ENCODE measurements around the gene TRAF3IP1. TPM values are rescaled to one million over a fixed set of nuclear protein-coding genes. Genes with fewer than 3 reads are reported as not detected.
"Not testable (repeated sequence)": the region's sequence is repeated elsewhere in the genome, so short reads cannot be mapped to it uniquely, and the experiment has no call there.

The TRAF3IP1 gene, protein sequence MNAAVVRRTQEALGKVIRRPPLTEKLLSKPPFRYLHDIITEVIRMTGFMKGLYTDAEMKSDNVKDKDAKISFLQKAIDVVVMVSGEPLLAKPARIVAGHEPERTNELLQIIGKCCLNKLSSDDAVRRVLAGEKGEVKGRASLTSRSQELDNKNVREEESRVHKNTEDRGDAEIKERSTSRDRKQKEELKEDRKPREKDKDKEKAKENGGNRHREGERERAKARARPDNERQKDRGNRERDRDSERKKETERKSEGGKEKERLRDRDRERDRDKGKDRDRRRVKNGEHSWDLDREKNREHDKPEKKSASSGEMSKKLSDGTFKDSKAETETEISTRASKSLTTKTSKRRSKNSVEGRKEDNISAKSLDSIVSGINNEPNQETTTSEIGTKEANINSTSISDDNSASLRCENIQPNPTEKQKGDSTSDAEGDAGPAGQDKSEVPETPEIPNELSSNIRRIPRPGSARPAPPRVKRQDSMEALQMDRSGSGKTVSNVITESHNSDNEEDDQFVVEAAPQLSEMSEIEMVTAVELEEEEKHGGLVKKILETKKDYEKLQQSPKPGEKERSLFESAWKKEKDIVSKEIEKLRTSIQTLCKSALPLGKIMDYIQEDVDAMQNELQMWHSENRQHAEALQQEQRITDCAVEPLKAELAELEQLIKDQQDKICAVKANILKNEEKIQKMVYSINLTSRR
- total RNA-seq (10 to 100 TPM in 1 of 2 experiments, 1 to 10 TPM in 1; 6.8 to 11.0 TPM), polyA plus RNA-seq (1 to 10 TPM; 3.0 to 6.6 TPM)

DNA sequence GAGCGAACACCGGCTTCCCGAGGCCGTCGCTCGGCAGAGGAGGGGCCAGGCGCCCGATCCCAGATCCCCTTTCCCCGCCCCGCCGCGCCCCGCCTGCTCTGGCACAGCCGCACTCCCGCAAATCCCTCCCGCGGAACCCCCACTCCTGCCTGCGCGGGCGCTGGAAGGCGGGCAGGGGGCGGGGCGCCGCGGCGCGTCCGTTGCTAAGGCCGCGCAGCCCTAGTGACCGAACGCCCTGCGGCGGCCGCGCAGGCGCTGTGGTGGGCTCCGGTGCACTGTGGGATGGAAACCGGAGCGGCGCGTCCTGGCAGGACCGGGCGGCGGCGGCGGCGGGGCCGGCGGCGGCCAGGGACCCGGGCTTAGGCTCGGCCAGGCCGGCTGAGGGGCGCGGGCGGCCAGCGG lies at the start of gene TRAF3IP1:
TSS of gene TRAF3IP1 (plus strand) at position 273 of the 402 bp plus-strand sequence. CDS start 145 bp downstream, outside the sequence.
- peak; percentile 84 to 87 (median 86) for DNase-seq
- H3K36me3 Mint-ChIP-seq: peaks cover 3 to 4% of the 10 kb centered on the region in 2 donors
- no peaks in the 10 kb centered on the region for H3K9me3 Mint-ChIP-seq
- Histone ChIP-seq H3K4me1 (ENCODE audit: insufficient read depth, low read length) (peaks cover 18% of the 10 kb centered on the region), H3K27ac (ENCODE audit: low read depth, low read length) (no peak within 1 kb of the TSS), H3K4me3 (ENCODE audit: low read length in 2 of 2) (peak within 1 kb of the TSS; percentile 29 to 60), H3K27me3 (ENCODE audit: insufficient read depth, low read length) (no peaks in the 10 kb centered on the region), H3K9me3 (ENCODE audit: control insufficient read depth in 1 of 2, low read length in 2 of 2) (no peaks in the 10 kb centered on the region), H3K36me3 (ENCODE audit: insufficient read depth, low read length) (no peaks in the 10 kb centered on the region)
- ChIA-PET POLR2A (ENCODE audit: partially characterized antibody) (no interaction called here), CTCF (ENCODE audit: partially characterized antibody) (no interaction called here)
- intact Hi-C loops (cut with micrococcal nuclease): loop anchor here (1.0 to 10.0 kb wide), 3 partner anchors 32 to 117 kb away; partner anchors contain the start of genes ASB1, ILKAP and PER2
- H3K4me1 Mint-ChIP-seq: peaks cover 12 to 25% (median 19%) of the 10 kb centered on the region in 4 donors
- H3K27ac Mint-ChIP-seq: peak within 1 kb of the TSS; percentile 43 to 88 (median 64)
- H3K27me3 Mint-ChIP-seq: peaks cover 0 to 3% of the 10 kb centered on the region in 2 donors
- peak within 1 kb of the TSS; percentile 79 to 86 (median 82) for H3K4me3 Mint-ChIP-seq

- no peak overlapping the region for H3K4me3 ChIP-seq (ENCODE audit: low read length in 2 of 2)
- DNase-seq: no peak
- no peaks in the 10 kb centered on the region for H3K9me3 ChIP-seq (ENCODE audit: control insufficient read depth in 1 of 2, low read length in 2 of 2)
- Mint-ChIP-seq H3K27me3 (no peaks in the 10 kb centered on the region), H3K9me3 (no peaks in the 10 kb centered on the region), H3K27ac (peak overlapping the region in 1 of 7 donors; percentile 29), H3K36me3 (peaks cover 40 to 70% of the 10 kb centered on the region in 2 donors), H3K4me1 (peaks cover 0 to 3% (median 1%) of the 10 kb centered on the region in 4 donors), H3K4me3 (no peak overlapping the region)
- intact Hi-C loops (cut with micrococcal nuclease): no loop called here
- ChIA-PET POLR2A (ENCODE audit: partially characterized antibody) (no interaction called here), CTCF (ENCODE audit: partially characterized antibody) (no interaction called here)
- H3K4me1 ChIP-seq (ENCODE audit: insufficient read depth, low read length): no peaks in the 10 kb centered on the region
- no peak overlapping the region for H3K27ac ChIP-seq (ENCODE audit: low read depth, low read length)
- H3K36me3 ChIP-seq (ENCODE audit: insufficient read depth, low read length): peaks cover 17% of the 10 kb centered on the region
- no peaks in the 10 kb centered on the region for H3K27me3 ChIP-seq (ENCODE audit: insufficient read depth, low read length)
Observed at GRCh38 chr2:238270606-238271005, 49.7 kb upstream of the TRAF3IP1 start.

DNA sequence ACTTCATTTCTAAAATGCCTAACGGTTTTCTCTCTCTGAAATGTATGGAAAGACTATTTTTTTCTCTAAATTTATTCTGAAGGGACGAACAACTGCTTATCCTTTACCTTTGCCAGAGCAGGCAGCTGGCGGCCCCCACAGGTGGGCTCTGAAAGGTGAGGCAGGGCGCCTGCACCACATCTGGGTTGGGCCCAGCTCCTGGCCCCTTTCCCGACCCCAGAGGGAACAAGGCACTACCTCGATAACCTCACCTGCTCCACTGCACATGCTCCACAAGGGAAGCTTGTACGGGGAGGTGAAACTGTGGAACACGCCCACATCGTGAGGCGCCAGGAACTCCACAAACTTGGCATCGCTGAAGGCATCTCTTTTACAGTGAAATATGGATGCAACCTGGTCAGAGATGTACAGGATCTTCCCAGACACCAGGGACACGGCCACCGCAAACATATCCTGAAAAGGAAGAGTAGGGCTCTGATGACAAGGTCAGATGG lies 49.2 kb upstream of the TRAF3IP1 start:
- Mint-ChIP-seq H3K27ac (peak overlapping the region in 1 of 7 donors; percentile 29), H3K4me1 (peaks cover 0 to 3% (median 1%) of the 10 kb centered on the region in 4 donors), H3K27me3 (no peaks in the 10 kb centered on the region), H3K4me3 (no peak overlapping the region), H3K36me3 (peaks cover 40 to 72% of the 10 kb centered on the region in 2 donors), H3K9me3 (no peaks in the 10 kb centered on the region)
- Histone ChIP-seq H3K27ac (ENCODE audit: low read depth, low read length) (no peak overlapping the region), H3K4me3 (ENCODE audit: low read length in 2 of 2) (no peak overlapping the region), H3K4me1 (ENCODE audit: insufficient read depth, low read length) (no peaks in the 10 kb centered on the region), H3K27me3 (ENCODE audit: insufficient read depth, low read length) (no peaks in the 10 kb centered on the region), H3K9me3 (ENCODE audit: control insufficient read depth in 1 of 2, low read length in 2 of 2) (no peaks in the 10 kb centered on the region), H3K36me3 (ENCODE audit: insufficient read depth, low read length) (peaks cover 18% of the 10 kb centered on the region)
- ChIA-PET CTCF (ENCODE audit: partially characterized antibody) (no interaction called here), POLR2A (ENCODE audit: partially characterized antibody) (no interaction called here)
- DNase-seq: no peak
- intact Hi-C loops (cut with micrococcal nuclease): no loop called here

- H3K27me3 Mint-ChIP-seq; DNase-seq; H3K27ac Mint-ChIP-seq; H3K27ac ChIP-seq (ENCODE audit: low read depth, low read length); H3K27me3 ChIP-seq (ENCODE audit: insufficient read depth, low read length); intact Hi-C loops (cut with micrococcal nuclease); H3K4me1 Mint-ChIP-seq; H3K4me3 Mint-ChIP-seq; H3K9me3 ChIP-seq (ENCODE audit: control insufficient read depth in 1 of 2, low read length in 2 of 2); H3K4me3 ChIP-seq (ENCODE audit: low read length in 2 of 2); H3K9me3 Mint-ChIP-seq; POLR2A ChIA-PET (ENCODE audit: partially characterized antibody); H3K4me1 ChIP-seq (ENCODE audit: insufficient read depth, low read length): not testable (repeated sequence)
- peaks cover 24% of the 10 kb centered on the region for H3K36me3 ChIP-seq (ENCODE audit: insufficient read depth, low read length)
- peaks cover 40 to 73% of the 10 kb centered on the region in 2 donors for H3K36me3 Mint-ChIP-seq
- CTCF ChIA-PET (ENCODE audit: partially characterized antibody): interaction anchor here (2.3 kb wide), 1 partner anchor 8 kb away, joined by 11 read pairs; no protein-coding TSS in a partner anchor
Observed at GRCh38 chr2:238271686-238272085, 48.6 kb upstream of the TRAF3IP1 start.

- no peak overlapping the region for H3K4me3 ChIP-seq (ENCODE audit: low read length in 2 of 2)
- Mint-ChIP-seq H3K9me3 (no peaks in the 10 kb centered on the region), H3K36me3 (peaks cover 37 to 75% of the 10 kb centered on the region in 2 donors), H3K4me3 (no peak overlapping the region), H3K27me3 (no peaks in the 10 kb centered on the region), H3K4me1 (peaks cover 0 to 3% (median 1%) of the 10 kb centered on the region in 4 donors), H3K27ac (no peak overlapping the region)
- H3K9me3 ChIP-seq (ENCODE audit: control insufficient read depth in 1 of 2, low read length in 2 of 2): no peaks in the 10 kb centered on the region
- intact Hi-C loops (cut with micrococcal nuclease): no loop called here
- no peaks in the 10 kb centered on the region for H3K27me3 ChIP-seq (ENCODE audit: insufficient read depth, low read length)
- H3K36me3 ChIP-seq (ENCODE audit: insufficient read depth, low read length): peaks cover 28% of the 10 kb centered on the region
- ChIA-PET CTCF (ENCODE audit: partially characterized antibody) (interaction anchor here (2.3 kb wide), 1 partner anchor 9 kb away, joined by 11 read pairs; no protein-coding TSS in a partner anchor), POLR2A (ENCODE audit: partially characterized antibody) (no interaction called here)
- no peak overlapping the region for H3K27ac ChIP-seq (ENCODE audit: low read depth, low read length)
- DNase-seq: no peak
- no peaks in the 10 kb centered on the region for H3K4me1 ChIP-seq (ENCODE audit: insufficient read depth, low read length)
Observed at GRCh38 chr2:238272156-238272555, 48.2 kb upstream of the TRAF3IP1 start.

GRCh38 chr2:238273433-238273832 lies 46.9 kb upstream of the TRAF3IP1 start:
- H3K4me1 ChIP-seq (ENCODE audit: insufficient read depth, low read length); H3K4me1 Mint-ChIP-seq; H3K4me3 ChIP-seq (ENCODE audit: low read length in 2 of 2); DNase-seq; H3K27me3 Mint-ChIP-seq; H3K4me3 Mint-ChIP-seq; H3K9me3 ChIP-seq (ENCODE audit: control insufficient read depth in 1 of 2, low read length in 2 of 2); intact Hi-C loops (cut with micrococcal nuclease); H3K27me3 ChIP-seq (ENCODE audit: insufficient read depth, low read length); H3K27ac ChIP-seq (ENCODE audit: low read depth, low read length); H3K9me3 Mint-ChIP-seq: not testable (repeated sequence)
- H3K36me3 Mint-ChIP-seq: peaks cover 32 to 73% of the 10 kb centered on the region in 2 donors
- ChIA-PET CTCF (ENCODE audit: partially characterized antibody) (interaction anchor here (2.3 kb wide), 1 partner anchor 10 kb away, joined by 11 read pairs; no protein-coding TSS in a partner anchor), POLR2A (ENCODE audit: partially characterized antibody) (interaction anchor here (0.8 kb wide), 1 partner anchor 1012 kb away, joined by 3 read pairs; no protein-coding TSS in a partner anchor)
- H3K36me3 ChIP-seq (ENCODE audit: insufficient read depth, low read length): peaks cover 28% of the 10 kb centered on the region
- peak overlapping the region in 1 of 7 donors; percentile 29 for H3K27ac Mint-ChIP-seq

Measured in CD4-positive, alpha-beta memory T cell (primary cell).